ENCODE measurements around the gene ZMYND8.
"Not testable (repeated sequence)": the region's sequence is repeated elsewhere in the genome, so short reads cannot be mapped to it uniquely, and the experiment has no call there.

ZMYND8 gene

DNA sequence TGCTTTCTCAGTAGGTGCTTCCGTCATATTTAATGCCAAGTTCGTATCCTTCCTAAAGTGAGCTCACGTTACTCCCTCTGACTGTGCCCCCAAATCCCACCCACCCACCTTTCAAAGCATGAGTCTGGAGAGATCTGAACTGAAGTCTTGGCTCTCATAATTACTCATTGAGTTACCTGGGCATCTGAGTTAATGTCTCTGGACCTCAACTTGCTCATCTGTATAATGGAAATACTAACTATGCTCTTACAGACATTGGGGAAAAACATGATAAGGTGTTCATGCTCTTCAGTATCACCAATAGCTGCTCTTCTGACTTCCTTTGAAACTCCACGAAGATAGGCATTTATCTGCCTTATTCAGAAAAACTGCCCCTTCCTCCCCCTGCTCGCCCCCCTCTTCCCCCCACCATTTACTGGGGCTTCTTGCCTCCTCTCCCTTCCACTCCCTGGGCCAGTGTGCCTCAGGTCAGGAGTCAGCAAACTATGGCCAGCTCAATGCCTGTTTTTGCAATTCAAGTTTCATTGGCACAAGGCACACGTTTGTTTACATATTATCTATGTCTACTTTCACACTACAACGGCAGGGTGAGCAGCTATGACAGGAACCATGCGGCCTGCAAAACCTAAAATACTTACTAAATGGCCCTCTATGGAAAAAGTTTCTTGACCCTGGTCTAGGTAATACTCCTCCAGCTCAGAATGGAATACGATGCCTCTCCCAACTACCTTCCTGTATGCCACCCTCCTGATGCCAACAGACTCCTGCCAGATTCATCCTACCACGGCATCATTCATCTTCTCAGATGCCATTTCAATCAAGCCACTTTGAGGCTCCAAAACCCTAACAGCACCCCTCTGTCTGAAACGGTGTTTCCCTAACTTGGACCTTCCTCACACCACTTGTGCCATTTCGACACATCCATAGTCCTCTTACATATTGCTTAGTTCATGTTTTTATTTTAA is 138.7 kb downstream of the ZMYND8 start:
- DNase-seq: no peak

- no peak for DNase-seq
Measured at GRCh38 chr20:47216819-47217410, 139.6 kb downstream of the ZMYND8 start.

- no peak for DNase-seq
Measured at GRCh38 chr20:47215653-47216397, 140.7 kb downstream of the ZMYND8 start.

DNA sequence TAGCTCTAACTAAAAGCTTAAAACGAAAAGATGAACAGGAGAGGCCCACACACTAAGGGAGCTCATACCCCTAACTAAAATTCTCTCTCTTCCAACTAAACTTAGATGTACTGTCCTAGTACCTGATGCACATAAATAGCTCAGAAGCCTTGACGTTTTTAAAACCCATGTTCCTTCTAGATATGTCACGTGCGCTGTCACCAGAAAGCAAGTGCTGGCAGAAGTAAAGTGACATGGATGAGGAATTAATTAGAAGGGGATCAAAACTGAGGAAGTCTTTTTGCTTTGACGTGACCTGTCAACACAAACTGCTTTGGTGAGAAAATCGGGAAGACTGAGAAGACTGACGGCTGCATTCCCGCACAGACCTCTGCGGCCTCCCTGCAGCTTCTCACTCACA is 142.5 kb downstream of the ZMYND8 start:
- DNase-seq: no peak

GRCh38 chr20:47212606-47213207 is 143.8 kb downstream of the ZMYND8 start:
- no peak for DNase-seq

DNA sequence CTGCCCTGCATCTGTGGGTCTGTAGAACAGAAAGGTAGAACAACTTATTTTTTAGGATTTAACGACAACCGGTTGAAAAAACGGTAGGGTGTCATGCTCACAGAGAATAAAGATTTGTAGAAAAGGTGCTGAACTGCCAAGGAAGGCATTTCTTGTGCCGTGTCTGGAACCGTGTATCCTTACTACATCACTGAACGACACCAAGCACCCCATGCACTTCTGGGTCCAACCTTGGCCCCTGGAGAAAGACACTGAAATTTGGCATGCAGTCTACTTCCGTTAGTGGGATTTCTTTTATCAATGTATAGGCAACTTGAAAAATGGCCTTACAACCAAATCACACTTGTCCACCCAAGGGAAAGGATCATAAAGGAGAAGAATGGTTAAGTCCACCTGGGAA is 145.5 kb downstream of the ZMYND8 start:
- no peak for DNase-seq

DNA sequence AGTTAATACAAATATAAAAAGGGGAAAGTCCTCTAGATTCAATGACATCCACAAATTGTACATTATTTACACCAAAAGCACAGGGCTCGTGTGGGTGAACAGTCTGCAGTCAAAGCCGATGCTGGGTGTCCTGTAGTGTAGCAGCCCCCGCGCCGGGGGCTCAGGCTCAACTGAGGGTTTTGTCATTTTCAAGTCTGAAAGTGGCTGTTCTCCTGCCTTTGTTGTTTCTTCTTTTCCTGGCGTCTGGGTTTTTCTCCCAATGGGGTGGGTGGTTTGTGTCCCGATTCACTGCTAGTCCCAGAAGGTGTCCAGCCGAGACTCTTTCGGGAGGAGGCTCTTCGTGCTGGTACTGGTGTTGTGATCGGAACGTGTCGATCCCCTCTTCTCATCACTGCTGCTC is 146.0 kb downstream of the ZMYND8 start:
- no peak for DNase-seq

GRCh38 chr20:47209982-47210381 is 146.5 kb downstream of the ZMYND8 start:
- DNase-seq: no peak

- DNase-seq: no peak
Measured at GRCh38 chr20:47208534-47209174, 147.8 kb downstream of the ZMYND8 start.

GRCh38 chr20:47206962-47207641 is 149.4 kb downstream of the ZMYND8 start:
- no peak for DNase-seq

GRCh38 chr20:47206552-47206951 is 149.9 kb downstream of the ZMYND8 start:
- not testable (repeated sequence) for DNase-seq

- DNase-seq: no peak
Measured at GRCh38 chr20:47205577-47206123, 150.8 kb downstream of the ZMYND8 start.

- not testable (repeated sequence) for DNase-seq
Measured at GRCh38 chr20:47204850-47205122, 151.7 kb downstream of the ZMYND8 start.

GRCh38 chr20:47204008-47204849 is 152.3 kb downstream of the ZMYND8 start:
- no peak for DNase-seq

GRCh38 chr20:47202733-47203667 is 153.5 kb downstream of the ZMYND8 start:
- DNase-seq: no peak

GRCh38 chr20:47201074-47201730 is 155.3 kb downstream of the ZMYND8 start:
- DNase-seq: no peak

DNA sequence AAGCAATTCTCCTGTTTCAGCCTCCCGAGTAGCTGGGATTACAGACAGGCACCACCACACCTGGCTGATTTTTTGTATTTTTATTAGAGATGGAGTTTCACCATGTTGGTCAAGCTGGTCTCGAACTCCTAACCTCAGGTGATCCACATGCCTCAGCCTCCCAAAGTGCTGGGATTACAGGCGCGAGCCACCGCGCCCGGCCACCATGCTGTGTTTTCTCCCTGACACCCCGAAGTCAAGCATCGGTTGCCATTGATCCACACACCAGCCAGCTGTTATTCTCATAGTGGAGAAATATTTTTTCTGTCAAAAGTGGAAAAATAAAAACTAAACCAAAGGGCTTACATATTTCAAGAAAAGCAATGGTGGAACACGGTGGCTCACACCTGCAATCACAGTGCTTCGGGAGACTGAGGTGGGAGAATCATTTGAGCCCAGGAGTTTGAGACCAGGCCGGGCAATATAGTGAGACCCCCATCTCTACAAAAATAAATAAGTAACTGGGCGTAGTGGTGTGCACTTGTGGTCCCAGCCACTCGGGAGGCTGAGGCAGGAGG is 157.4 kb downstream of the ZMYND8 start:
- DNase-seq: no peak

GRCh38 chr20:47198254-47198671 is 158.2 kb downstream of the ZMYND8 start:
- DNase-seq: no peak
